ENCODE measurements around the gene AKT1.

GRCh38 chr14:104798300-104799243 is 3.0 kb upstream of the AKT1 start:
- TF ChIP-seq EP300 (IDR thresholded peaks at IDR 0.05) (no peak), POLR2A (IDR thresholded peaks at IDR 0.05) (no peak), CTCF (IDR thresholded peaks at IDR 0.05) (no peak)
